Erythroblast (primary cell): ENCODE data around the gene HAPSTR1.

ENCODE experiments used
- GATA1 ChIP-seq: IDR thresholded peaks from 2 replicates; pipeline ENCODE4 v1.6.1; 2011; ENCODE audit warnings: low read depth, mild to moderate bottlenecking, control low read depth, low read length, moderate library complexity
- POLR2A ChIP-seq: IDR thresholded peaks from 2 replicates; pipeline ENCODE4 v1.6.1; 2011; ENCODE audit warnings: mild to moderate bottlenecking, low read length

- TF ChIP-seq POLR2A (no peak), GATA1 (no peak)
Observed at GRCh38 chr16:9055115-9055514, 36.3 kb upstream of the HAPSTR1 start.
